Activated CD4-positive, alpha-beta T cell treated with anti-CD3 and anti-CD28 coated beads for 24 hours (primary cell): ENCODE data around the gene ALCAM.
"Not testable (repeated sequence)": the region's sequence is repeated elsewhere in the genome, so short reads cannot be mapped to it uniquely, and the experiment has no call there.

Experiments used
- DNase-seq, 2 donors: peaks; one replicate each; pipeline ENCODE4 v3.0.0-alpha.2; 2020; ENCODE audit warnings: low read depth in 2 of 2

The ALCAM gene

GRCh38 chr3:105388176-105388575 lies 21.5 kb downstream of the ALCAM start:
- DNase-seq = no peak

GRCh38 chr3:105389759-105390158 lies 23.1 kb downstream of the ALCAM start:
- DNase-seq = not testable (repeated sequence)

- DNase-seq = not testable (repeated sequence)
Measured at GRCh38 chr3:105392598-105392997, 25.9 kb downstream of the ALCAM start.

- DNase-seq = no peak
Measured at GRCh38 chr3:105394177-105394576, 27.5 kb downstream of the ALCAM start.

- no peak for DNase-seq
Measured at GRCh38 chr3:105397974-105398373, 31.3 kb downstream of the ALCAM start.

- no peak for DNase-seq
Measured at GRCh38 chr3:105398437-105398836, 31.7 kb downstream of the ALCAM start.

- no peak for DNase-seq
Measured at GRCh38 chr3:105399062-105399461, 32.4 kb downstream of the ALCAM start.

- no peak for DNase-seq
Measured at GRCh38 chr3:105399611-105400010, 32.9 kb downstream of the ALCAM start.

GRCh38 chr3:105401254-105401653 lies 34.5 kb downstream of the ALCAM start:
- no peak for DNase-seq

- no peak for DNase-seq
Measured at GRCh38 chr3:105401691-105402149, 35.0 kb downstream of the ALCAM start.

- DNase-seq = no peak
Measured at GRCh38 chr3:105402287-105402801, 35.6 kb downstream of the ALCAM start.

- not testable (repeated sequence) for DNase-seq
Measured at GRCh38 chr3:105403034-105403433, 36.3 kb downstream of the ALCAM start.

- no peak for DNase-seq
Measured at GRCh38 chr3:105406268-105406667, 39.6 kb downstream of the ALCAM start.

- no peak for DNase-seq
Measured at GRCh38 chr3:105409364-105409763, 42.7 kb downstream of the ALCAM start.

GRCh38 chr3:105413343-105413887 lies 46.7 kb downstream of the ALCAM start:
- DNase-seq = no peak

- no peak for DNase-seq
Measured at GRCh38 chr3:105414841-105415240, 48.1 kb downstream of the ALCAM start.

- DNase-seq = no peak
Measured at GRCh38 chr3:105415951-105416350, 49.2 kb downstream of the ALCAM start.

GRCh38 chr3:105417525-105418289 lies 51.0 kb downstream of the ALCAM start:
- no peak for DNase-seq

- no peak for DNase-seq
Measured at GRCh38 chr3:105422645-105423044, 55.9 kb downstream of the ALCAM start.

- no peak for DNase-seq
Measured at GRCh38 chr3:105423397-105423796, 56.7 kb downstream of the ALCAM start.

GRCh38 chr3:105424412-105425152 lies 57.9 kb downstream of the ALCAM start:
- no peak for DNase-seq

- DNase-seq = no peak
Measured at GRCh38 chr3:105425153-105425502, 58.4 kb downstream of the ALCAM start.

- no peak for DNase-seq
Measured at GRCh38 chr3:105427332-105427731, 60.6 kb downstream of the ALCAM start.
